ENCODE data around the gene KRT74.

The KRT74 gene

GRCh38 chr12:52581481-52581880 lies 7.8 kb upstream of the KRT74 start:
- H3K27ac ChIP-seq = no peak overlapping the region

GRCh38 chr12:52581066-52581465 lies 7.4 kb upstream of the KRT74 start:
- no peak overlapping the region for H3K27ac ChIP-seq
- TF ChIP-seq, protein P1, sequence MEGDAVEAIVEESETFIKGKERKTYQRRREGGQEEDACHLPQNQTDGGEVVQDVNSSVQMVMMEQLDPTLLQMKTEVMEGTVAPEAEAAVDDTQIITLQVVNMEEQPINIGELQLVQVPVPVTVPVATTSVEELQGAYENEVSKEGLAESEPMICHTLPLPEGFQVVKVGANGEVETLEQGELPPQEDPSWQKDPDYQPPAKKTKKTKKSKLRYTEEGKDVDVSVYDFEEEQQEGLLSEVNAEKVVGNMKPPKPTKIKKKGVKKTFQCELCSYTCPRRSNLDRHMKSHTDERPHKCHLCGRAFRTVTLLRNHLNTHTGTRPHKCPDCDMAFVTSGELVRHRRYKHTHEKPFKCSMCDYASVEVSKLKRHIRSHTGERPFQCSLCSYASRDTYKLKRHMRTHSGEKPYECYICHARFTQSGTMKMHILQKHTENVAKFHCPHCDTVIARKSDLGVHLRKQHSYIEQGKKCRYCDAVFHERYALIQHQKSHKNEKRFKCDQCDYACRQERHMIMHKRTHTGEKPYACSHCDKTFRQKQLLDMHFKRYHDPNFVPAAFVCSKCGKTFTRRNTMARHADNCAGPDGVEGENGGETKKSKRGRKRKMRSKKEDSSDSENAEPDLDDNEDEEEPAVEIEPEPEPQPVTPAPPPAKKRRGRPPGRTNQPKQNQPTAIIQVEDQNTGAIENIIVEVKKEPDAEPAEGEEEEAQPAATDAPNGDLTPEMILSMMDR (IDR thresholded peaks at IDR 0.05) = no peak
- TF ChIP-seq ZFX (IDR thresholded peaks at IDR 0.05; ENCODE audit: borderline replicate concordance) = no peak

More at GRCh38 chr12:52581481-52581880, 7.8 kb upstream of the KRT74 start:
- TF ChIP-seq, protein P1 (IDR thresholded peaks at IDR 0.05) = no peak
- no peak for TF ChIP-seq ZFX (IDR thresholded peaks at IDR 0.05; ENCODE audit: borderline replicate concordance)

DNA sequence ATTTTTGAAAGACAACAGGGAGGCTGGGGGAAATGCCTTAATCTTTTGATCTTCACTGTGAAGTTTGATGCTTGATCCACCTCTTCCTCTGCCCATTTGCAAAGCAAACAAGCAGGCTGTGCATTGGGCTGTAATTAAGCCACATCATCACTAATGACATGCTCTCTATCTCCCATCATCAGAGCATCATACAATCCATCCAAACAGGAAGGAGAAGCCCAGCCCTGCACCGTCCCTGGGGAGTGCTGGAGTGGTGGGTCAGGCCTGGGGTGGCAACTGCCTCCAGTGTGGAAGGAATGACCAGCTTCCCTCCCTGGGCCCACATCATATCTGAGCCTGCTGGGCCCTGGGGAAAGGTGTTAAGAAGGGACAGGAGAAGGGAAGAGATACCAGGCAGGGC lies 6.9 kb upstream of the KRT74 start:
- no peak overlapping the region for H3K27ac ChIP-seq
- TF ChIP-seq, protein P1 (IDR thresholded peaks at IDR 0.05) = no peak
- no peak for TF ChIP-seq ZFX (IDR thresholded peaks at IDR 0.05; ENCODE audit: borderline replicate concordance)

DNA sequence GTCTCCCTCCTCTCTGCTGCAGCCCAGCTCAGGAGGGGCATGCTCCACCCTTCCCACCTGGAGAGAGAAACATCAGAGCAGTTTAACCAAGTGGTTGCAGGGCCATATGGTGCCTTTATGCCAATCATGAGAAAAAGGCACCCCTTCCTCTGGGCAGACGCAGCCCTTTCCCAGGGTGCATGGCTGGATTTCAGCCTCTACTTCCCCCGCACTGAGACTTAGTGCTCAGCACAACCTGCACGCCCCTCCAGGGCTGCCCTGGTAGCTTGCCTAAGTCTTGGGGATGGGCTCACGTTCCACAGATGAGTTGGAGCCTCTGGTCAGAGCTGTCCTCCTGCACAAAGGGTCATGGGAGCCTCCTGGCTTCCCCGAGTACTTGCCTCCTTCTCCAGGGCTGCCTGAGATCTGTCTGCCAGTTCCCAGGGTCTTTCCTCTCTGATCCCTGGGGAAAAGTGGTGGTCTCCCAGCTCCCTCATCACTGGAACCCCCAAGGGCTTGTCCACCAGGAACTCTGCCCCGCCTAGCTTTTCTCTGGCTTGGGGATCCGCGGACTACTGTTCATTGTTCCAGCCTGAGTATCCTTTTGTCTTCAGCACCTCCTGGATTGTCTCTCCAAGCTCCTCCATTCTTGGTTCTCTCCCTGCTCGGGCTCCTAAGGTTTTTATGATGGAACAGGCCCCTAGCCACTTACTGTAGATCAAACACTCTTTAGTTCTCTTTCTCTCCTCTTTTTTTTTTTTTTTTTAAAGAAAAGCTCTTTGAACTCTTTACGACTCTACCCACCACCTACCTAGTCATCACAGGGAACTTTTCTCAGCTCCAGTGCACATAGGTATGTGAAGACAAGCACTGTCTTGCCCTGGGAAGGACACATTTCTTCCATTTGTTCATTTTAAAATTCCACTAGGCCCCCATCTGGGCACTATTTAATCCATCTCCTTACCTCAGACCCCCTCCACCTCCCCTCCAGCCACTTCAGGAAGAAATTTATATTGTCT lies 6.1 kb upstream of the KRT74 start:
- TF ChIP-seq, protein P1 (IDR thresholded peaks at IDR 0.05) = no peak
- TF ChIP-seq ZFX (IDR thresholded peaks at IDR 0.05; ENCODE audit: borderline replicate concordance) = no peak
- H3K27ac ChIP-seq = no peak overlapping the region

DNA sequence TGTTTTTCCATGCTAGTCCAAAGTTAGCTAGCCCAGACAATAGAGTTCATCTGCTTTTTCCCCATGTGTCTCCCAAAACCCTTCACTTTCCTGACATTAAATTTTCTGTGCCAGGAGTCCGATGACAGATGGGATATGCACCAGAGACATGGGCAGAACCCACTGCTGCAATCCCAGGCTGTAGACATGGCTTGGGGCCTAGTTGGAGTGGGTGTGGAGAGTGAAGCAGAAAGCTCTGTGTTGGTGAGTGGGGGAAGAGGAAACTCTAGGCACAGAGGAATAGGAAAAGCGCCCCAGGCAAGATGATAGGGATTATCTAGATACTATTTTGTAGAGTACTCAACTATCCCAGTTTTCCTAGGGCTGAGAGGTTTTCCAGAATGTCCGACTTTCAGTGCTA lies 4.8 kb upstream of the KRT74 start:
- TF ChIP-seq, protein P1 (IDR thresholded peaks at IDR 0.05) = no peak
- TF ChIP-seq ZFX (IDR thresholded peaks at IDR 0.05; ENCODE audit: borderline replicate concordance) = no peak

DNA sequence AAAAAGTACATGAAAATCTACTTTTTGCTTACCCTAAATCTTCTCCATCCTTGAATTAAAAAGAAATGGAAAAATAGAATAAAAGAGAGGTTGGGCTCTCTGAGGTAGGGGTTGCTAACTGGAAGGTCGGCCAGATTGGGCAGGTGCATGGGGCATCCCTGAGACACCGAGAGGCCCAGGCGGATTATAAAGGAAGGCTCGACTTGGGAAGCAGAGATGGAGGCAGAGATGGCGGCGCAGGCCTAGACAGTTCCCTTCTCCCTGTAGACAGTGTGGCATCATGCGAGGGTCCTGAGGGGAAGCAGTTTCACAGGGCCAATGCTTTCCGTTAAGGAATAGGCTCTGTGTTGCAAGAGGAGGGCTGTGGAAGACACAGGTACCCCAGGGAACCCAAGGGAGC lies 3.7 kb upstream of the KRT74 start:
- H3K27ac ChIP-seq = no peak overlapping the region
- TF ChIP-seq, protein P1 (IDR thresholded peaks at IDR 0.05) = no peak
- TF ChIP-seq ZFX (IDR thresholded peaks at IDR 0.05; ENCODE audit: borderline replicate concordance) = no peak

More for the DNA sequence above, 4.8 kb upstream of the KRT74 start:
- H3K27ac ChIP-seq = no peak overlapping the region

DNA sequence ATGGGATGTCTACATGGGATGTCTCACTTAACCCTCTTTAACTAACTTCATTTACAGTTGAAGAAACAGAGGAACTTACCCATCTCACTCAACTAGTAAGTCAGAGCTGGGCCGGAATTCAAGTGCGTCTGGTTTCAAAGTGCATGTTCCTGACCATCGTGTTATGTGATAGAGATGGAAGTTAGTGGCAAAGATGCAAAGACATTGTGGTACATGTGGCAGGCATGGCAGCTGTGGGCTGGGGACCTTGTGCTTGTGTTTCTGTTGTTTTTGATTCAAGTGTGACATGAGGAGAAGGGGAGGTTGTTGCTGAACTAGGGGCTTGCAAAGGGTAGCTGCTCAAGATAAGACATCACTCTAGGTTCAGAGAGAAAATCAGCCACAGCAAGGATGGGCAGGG lies 2.3 kb upstream of the KRT74 start:
- no peak overlapping the region for H3K27ac ChIP-seq
- TF ChIP-seq, protein P1 (IDR thresholded peaks at IDR 0.05) = no peak
- no peak for TF ChIP-seq ZFX (IDR thresholded peaks at IDR 0.05; ENCODE audit: borderline replicate concordance)

Measured in 22Rv1 (cell line).